Measurements from ENCODE around the gene YJEFN3. TPM values are rescaled to one million over a fixed set of nuclear protein-coding genes. Genes with fewer than 3 reads are reported as not detected.

YJEFN3 gene
- polyA plus RNA-seq, 6 donors from 2014 or later = 0.17 TPM; not detected in 4

DNA sequence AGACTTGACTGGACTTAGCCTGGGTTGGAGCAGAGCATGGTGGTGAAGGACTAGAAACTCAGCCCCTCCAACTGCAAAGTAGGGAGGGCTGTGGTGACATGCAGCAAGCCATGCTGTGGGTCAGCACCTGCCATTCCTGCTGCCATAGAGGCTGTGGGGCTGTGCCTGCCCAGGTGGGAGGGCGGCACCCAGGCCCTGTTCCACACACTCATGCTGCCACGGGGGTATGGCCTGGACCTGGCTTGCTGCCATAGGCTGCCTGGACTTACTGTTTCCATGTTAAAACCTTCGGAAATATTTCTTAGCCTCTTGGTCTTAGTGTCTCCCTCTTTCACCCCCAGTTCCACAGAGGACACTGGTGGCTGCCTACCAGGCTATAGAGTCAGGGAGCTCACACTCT lies 38.7 kb downstream of the YJEFN3 start:
- ATAC-seq (ENCODE audit: low read depth in 2 of 2) = no peak

DNA sequence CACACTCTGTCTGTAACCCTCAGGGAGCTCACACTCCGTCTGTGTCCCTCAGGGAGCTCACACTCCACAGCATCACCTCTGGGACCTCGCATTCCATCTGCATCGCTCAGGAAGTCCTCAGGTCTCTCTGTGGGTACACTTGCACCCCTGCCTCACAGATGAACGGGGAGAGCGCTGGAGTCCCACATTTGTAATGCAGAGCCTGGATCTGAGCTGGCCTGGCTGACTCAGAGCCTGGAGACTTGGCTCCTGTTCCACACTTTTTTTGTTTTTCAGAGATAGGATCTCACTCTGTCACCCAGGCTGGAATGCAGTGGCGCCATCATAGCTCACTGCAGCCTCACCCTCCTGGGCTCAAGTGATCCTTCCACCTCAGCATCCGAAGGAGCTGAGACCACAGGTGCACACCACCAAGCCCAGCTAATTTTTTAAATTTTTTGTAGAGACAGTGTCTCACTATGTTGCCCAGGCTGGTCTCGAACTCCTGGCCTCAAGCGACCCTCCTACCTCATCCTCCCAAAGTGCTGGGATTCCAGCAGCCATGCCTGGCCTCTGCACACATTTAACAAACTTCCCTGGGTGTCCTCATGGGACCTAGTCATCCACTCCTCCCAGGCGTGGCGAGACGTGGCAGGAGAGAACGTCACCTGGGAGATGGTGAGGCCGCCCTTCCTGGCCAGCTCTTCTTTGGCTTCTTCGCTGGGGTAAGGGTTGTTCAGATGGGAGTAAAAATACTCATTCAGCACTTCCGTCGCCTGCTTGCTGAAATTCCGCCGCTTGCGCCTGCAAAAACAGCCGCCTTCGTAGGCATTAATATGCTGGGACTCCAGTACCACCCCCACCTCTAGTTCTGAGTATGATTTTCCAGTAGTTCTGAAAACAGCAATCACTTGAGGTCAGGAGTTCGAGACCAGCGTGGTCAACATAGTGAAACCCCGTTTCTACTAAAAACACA lies 40.4 kb downstream of the YJEFN3 start:
- no peaks in the 10 kb centered on the region for H3K4me1 Mint-ChIP-seq
- no peaks in the 10 kb centered on the region for H3K27me3 Mint-ChIP-seq
- peaks cover 0 to 6% (median 0%) of the 10 kb centered on the region in 7 donors for H3K9me3 Mint-ChIP-seq
- H3K27ac Mint-ChIP-seq = no peak overlapping the region
- peak overlapping the region in 1 of 8 donors; percentile 17 for H3K4me3 Mint-ChIP-seq
- no peaks in the 10 kb centered on the region for H3K36me3 Mint-ChIP-seq
- DNase-seq (no peak), ATAC-seq (ENCODE audit: low read depth in 2 of 2) (no peak)

More for the DNA sequence above, 38.7 kb downstream of the YJEFN3 start:
- no peaks in the 10 kb centered on the region for H3K27me3 Mint-ChIP-seq
- no peak overlapping the region for H3K4me3 Mint-ChIP-seq
- H3K9me3 Mint-ChIP-seq = peaks cover 0 to 6% (median 0%) of the 10 kb centered on the region in 7 donors
- no peak overlapping the region for H3K27ac Mint-ChIP-seq
- DNase-seq = no peak
- H3K4me1 Mint-ChIP-seq = no peaks in the 10 kb centered on the region
- H3K36me3 Mint-ChIP-seq = no peaks in the 10 kb centered on the region

DNA sequence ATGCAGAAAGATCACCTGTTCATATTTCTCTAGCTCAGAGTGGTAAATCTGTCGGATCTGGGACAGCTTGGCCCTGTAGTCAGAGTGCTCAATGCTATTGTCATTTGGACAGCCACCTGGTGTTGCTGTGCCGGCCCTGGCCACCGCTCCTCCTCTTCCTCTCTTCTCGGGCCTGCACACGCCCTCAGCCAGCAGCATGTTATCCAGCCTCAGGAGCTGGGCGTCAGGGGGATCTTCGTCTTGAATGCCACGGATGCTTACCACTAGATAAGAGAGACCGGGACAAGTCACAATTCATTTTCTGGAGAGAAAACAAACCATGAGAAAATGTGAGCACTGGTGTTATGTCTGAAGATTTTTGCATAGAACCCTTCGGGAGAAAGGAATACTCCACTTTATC lies 41.9 kb downstream of the YJEFN3 start:
- H3K4me3 Mint-ChIP-seq = no peak overlapping the region
- peak overlapping the region in 1 of 6 donors; percentile 22 for H3K27ac Mint-ChIP-seq
- H3K27me3 Mint-ChIP-seq = no peaks in the 10 kb centered on the region
- H3K36me3 Mint-ChIP-seq = no peaks in the 10 kb centered on the region
- no peak for ATAC-seq (ENCODE audit: low read depth in 2 of 2)
- peaks cover 0 to 6% (median 0%) of the 10 kb centered on the region in 7 donors for H3K9me3 Mint-ChIP-seq
- no peak for DNase-seq
- H3K4me1 Mint-ChIP-seq = peaks cover 0 to 3% (median 0%) of the 10 kb centered on the region in 3 donors

DNA sequence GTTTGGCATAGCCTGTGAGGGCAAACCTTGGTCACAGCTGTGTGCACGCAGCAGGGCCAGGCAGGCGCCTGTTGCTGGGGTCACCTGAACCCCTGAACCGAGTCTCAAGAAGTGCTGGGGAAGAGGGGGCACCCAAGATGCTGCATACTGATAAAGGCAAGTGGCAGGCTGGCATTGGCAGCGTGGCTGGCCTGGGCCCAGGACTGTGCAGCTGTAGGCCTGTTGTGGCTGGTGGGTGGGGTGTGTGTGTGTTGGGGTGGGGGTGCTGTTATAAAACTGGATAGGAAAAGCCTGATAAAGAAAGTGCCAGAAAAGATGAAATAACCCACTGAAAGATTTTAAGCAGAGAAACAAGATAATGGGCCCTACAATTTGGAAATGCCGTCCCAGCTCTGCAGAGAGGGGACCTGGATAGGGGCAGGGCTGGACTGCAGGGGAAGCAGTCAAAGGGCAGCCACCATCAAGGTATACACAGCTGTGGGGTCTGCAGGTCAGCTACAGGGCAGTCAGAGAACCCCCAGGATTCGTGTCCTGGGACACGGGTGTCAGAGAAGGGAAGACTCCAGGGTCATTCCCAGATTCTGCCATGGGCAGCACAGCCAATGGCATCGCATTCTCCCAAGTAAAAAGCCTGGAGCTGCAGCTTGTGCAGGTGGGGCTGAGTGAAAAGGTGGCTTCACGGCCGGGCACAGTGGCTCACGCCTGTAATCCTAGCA lies 42.5 kb downstream of the YJEFN3 start:
- H3K27ac Mint-ChIP-seq = no peak overlapping the region
- DNase-seq = no peak
- H3K4me3 Mint-ChIP-seq = no peak overlapping the region
- no peaks in the 10 kb centered on the region for H3K27me3 Mint-ChIP-seq
- H3K4me1 Mint-ChIP-seq = peaks cover 0 to 4% (median 0%) of the 10 kb centered on the region in 3 donors
- peaks cover 0 to 6% (median 0%) of the 10 kb centered on the region in 7 donors for H3K9me3 Mint-ChIP-seq
- H3K36me3 Mint-ChIP-seq = no peaks in the 10 kb centered on the region
- ATAC-seq (ENCODE audit: low read depth in 2 of 2) = no peak

DNA sequence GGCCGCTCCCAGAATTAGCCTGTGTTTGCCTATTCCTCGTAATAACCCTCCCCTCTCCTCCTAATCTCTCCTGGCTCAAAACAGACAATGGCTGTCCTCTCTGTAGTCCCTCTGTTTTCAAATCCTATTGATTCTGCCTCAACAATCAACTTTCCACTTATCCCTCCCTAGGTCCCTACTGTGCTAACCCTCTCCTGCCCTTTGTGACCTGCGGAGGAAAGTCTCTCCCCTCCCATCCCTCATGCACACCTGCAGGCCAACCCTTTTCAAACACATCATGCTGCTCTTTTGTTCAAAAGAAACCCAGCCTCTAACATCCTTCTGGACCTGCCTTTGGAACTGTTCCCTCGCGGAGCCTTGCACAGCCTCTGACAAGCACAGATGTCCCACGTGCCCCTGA lies 46.7 kb downstream of the YJEFN3 start:
- Mint-ChIP-seq H3K4me1 (peaks cover 0 to 4% (median 0%) of the 10 kb centered on the region in 3 donors), H3K36me3 (no peaks in the 10 kb centered on the region)
- ATAC-seq (ENCODE audit: low read depth in 2 of 2) = no peak

DNA sequence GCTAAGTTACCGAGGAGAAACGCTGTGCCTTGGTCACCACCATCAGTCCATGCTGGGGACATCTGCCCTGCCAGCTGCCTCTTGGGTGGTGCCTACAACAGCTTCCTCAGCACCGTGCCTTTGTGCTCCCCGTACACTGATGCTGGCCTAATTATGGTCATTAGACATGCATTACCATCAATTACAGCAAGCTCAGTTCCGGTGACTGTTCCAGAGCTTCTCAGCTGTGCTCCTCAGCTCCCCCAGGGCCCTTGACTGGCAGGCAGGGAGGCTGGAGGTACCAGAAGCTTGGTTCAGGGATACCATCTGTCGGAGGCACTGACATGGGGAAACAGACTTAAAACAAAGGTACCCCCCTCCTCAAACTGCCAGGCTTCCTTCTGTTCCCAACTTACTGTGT lies 49.5 kb downstream of the YJEFN3 start:
- no peak for ATAC-seq (ENCODE audit: low read depth in 2 of 2)
- no peak for DNase-seq
- no peak overlapping the region for H3K4me3 Mint-ChIP-seq
- H3K4me1 Mint-ChIP-seq = peaks cover 0 to 4% (median 0%) of the 10 kb centered on the region in 3 donors
- no peak overlapping the region for H3K27ac Mint-ChIP-seq
- no peaks in the 10 kb centered on the region for H3K27me3 Mint-ChIP-seq
- H3K36me3 Mint-ChIP-seq = no peaks in the 10 kb centered on the region
- H3K9me3 Mint-ChIP-seq = peaks cover 0 to 2% (median 0%) of the 10 kb centered on the region in 7 donors

More for the DNA sequence above, 46.7 kb downstream of the YJEFN3 start:
- no peak overlapping the region for H3K4me3 Mint-ChIP-seq
- no peaks in the 10 kb centered on the region for H3K27me3 Mint-ChIP-seq
- no peak for DNase-seq
- H3K9me3 Mint-ChIP-seq = peaks cover 0 to 2% (median 0%) of the 10 kb centered on the region in 7 donors
- no peak overlapping the region for H3K27ac Mint-ChIP-seq

DNA sequence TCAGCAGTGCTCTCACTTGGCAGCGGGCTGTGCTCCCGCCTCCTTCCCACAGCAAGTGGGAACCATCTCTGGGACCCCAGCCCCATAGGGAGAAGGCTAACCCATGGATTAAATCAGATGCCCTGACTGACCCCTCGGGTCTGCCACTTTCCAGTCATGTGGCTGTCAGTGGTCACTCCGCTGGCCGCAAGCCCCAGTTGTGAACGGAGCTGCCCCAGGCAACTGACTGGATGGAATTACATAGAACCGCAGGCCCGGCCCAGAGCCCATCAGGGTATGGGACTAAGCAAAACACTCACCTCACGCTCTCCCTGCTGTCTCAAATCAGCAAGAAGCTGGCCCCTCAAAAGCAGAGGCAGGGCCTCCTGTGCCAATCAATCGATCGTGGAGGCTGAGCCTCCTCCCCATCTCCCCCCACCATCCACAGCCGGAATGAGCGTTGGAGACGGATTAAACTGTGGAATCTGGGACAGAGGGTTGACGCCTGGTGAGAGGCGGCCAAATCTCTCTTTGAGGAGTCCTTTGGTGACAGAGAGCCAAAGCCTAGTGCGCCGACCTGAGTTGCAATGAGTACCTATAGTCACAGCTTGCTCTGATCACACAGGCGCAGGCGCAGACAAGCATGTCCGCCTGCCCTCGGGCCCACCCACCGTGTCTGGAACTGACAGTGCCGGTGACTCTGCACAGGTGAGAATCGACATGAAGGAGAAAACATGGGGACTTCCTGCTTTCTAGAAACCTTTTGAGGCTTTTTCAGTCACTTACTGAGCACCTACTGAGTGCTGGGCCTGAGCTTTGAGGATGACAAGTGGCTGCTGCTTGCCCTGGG lies 51.0 kb downstream of the YJEFN3 start:
- ATAC-seq (ENCODE audit: low read depth in 2 of 2) = no peak
- Mint-ChIP-seq H3K9me3 (peaks cover 0 to 2% (median 0%) of the 10 kb centered on the region in 7 donors), H3K36me3 (no peaks in the 10 kb centered on the region), H3K27me3 (no peaks in the 10 kb centered on the region), H3K4me1 (peaks cover 0 to 4% (median 0%) of the 10 kb centered on the region in 3 donors), H3K27ac (peak overlapping the region in 1 of 6 donors; percentile 52), H3K4me3 (no peak overlapping the region)
- DNase-seq = no peak

DNA sequence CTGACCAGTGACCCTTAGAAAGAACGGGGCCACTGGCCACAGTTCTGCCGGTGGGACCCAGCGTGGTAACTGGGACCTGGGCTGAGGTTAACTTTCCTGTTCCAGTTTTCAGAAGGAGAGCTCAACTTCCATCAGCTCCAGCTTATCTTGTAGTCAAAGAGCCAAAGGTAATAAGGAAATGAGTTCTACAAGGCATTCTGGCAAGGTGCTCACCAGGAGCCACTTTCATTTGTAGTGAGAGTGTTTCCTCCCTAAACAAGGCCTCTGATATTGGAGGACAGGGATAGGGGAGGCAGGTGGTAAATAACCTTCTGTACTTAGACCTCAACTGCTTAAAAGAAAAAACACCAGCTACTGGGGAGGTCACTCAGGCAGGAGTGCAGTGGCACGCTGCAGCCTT lies 51.7 kb downstream of the YJEFN3 start:
- Mint-ChIP-seq H3K9me3 (peaks cover 0 to 2% (median 0%) of the 10 kb centered on the region in 7 donors), H3K4me3 (no peak overlapping the region), H3K4me1 (peaks cover 0 to 2% (median 0%) of the 10 kb centered on the region in 3 donors), H3K27ac (no peak overlapping the region), H3K36me3 (no peaks in the 10 kb centered on the region), H3K27me3 (no peaks in the 10 kb centered on the region)
- ATAC-seq (ENCODE audit: low read depth in 2 of 2) (no peak), DNase-seq (no peak)

DNA sequence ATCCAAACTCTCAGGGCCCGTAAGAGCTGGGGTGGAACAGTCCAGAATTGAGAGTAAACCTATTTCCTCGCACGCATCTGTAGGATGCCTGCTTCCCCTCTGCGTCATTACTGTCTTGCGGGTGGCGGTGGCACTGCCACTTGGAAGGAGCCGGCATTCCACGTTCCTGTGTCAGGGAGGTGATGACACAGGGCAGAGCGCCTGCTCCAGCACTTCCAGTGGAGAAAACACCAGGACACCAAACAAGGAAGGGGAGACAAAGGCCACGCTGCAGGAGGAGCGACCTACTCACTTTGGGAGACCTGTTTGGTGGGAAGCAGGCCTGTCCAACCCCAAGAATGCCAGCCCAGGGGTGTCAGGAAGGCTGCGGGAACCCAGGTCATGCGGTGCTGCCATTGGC lies 52.7 kb downstream of the YJEFN3 start:
- ATAC-seq (ENCODE audit: low read depth in 2 of 2) (no peak), DNase-seq (no peak)
- Mint-ChIP-seq H3K4me1 (no peaks in the 10 kb centered on the region), H3K36me3 (no peaks in the 10 kb centered on the region), H3K4me3 (no peak overlapping the region), H3K9me3 (peaks cover 0 to 2% (median 0%) of the 10 kb centered on the region in 7 donors), H3K27ac (no peak overlapping the region), H3K27me3 (no peaks in the 10 kb centered on the region)

DNA sequence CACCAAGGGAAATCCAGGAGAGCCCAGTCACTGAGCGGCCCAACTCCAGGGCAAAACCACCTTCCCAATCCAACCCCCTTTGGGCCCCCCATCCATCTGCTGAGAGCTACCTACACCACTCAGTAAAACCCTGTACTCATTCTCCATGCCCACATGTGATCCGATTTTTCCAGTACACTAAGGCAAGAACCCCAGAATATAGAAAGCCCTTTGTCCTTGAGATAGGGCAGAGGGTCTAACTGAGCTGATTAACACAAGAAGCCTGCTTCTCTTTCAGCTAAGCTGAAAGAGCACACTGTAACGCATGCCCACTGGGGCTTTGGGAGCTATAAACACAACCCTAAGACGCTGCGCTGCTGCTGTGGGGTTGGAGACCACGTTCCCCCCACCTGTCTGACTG lies 53.8 kb downstream of the YJEFN3 start:
- ATAC-seq (ENCODE audit: low read depth in 2 of 2) = no peak
- Mint-ChIP-seq H3K36me3 (no peaks in the 10 kb centered on the region), H3K4me3 (no peak overlapping the region), H3K27me3 (no peaks in the 10 kb centered on the region), H3K4me1 (no peaks in the 10 kb centered on the region), H3K9me3 (peaks cover 0 to 2% (median 0%) of the 10 kb centered on the region in 7 donors), H3K27ac (no peak overlapping the region)
- no peak for DNase-seq

DNA sequence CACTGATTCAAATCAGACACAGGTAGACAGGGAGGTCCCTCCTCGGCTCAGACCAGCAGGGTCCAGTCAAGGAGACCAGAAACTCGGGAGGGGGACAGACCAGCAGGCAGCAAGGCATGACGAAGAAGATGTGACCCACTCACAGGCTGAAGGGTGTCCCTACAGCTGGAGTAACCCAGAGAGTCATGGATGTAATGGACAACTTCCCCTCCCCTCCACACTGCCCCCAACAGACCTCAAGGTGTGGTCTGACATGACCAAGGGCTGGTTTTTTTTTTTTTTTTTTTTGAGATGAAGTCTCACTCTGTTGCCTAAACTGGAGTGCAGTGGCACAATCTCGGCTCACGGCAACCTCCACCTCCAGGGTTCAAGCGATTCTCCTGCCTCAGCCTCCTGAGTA lies 55.6 kb downstream of the YJEFN3 start:
- ATAC-seq (ENCODE audit: low read depth in 2 of 2) (no peak), DNase-seq (no peak)
- Mint-ChIP-seq H3K9me3 (peaks cover 0 to 1% (median 0%) of the 10 kb centered on the region in 7 donors), H3K36me3 (no peaks in the 10 kb centered on the region), H3K4me3 (no peak overlapping the region), H3K27me3 (no peaks in the 10 kb centered on the region), H3K27ac (no peak overlapping the region), H3K4me1 (no peaks in the 10 kb centered on the region)

Data from naive B cell (primary cell).